ENCODE measurements around the gene TNFAIP8L2. TPM values are rescaled to one million over a fixed set of nuclear protein-coding genes. Genes with fewer than 3 reads are reported as not detected.
A peak's percentile ranks its signal among the peaks of the same experiment; 100 is the strongest.

Gene TNFAIP8L2
- total and polyA plus RNA-seq, 9 donors: 1.5 to 3.0 (median 2.2) TPM

GRCh38 chr1:151133018-151133806 lies 23.2 kb upstream of the TNFAIP8L2 start:
- peaks cover 24% of the 10 kb centered on the region for H3K4me1 ChIP-seq (ENCODE audit: control insufficient read depth, insufficient read depth, low read length)
- DNase-seq: peak; percentile 44
- no peaks in the 10 kb centered on the region for H3K27me3 ChIP-seq (ENCODE audit: control insufficient read depth, insufficient read depth, low read length)
- H3K36me3 ChIP-seq (ENCODE audit: control insufficient read depth, insufficient read depth, low read length): peaks cover 49% of the 10 kb centered on the region
- H3K9me3 ChIP-seq (replicated peaks; ENCODE audit: control insufficient read depth, low read depth, low read length): no peaks in the 10 kb centered on the region
- H3K4me3 ChIP-seq (ENCODE audit: low read length): no peak overlapping the region
- no peak overlapping the region for H3K27ac ChIP-seq (ENCODE audit: low read length)
- WGBS (ENCODE audit: insufficient coverage): 51% methylated on average over 57 of the region's 65 CpGs

GRCh38 chr1:151134396-151134795 lies 22.1 kb upstream of the TNFAIP8L2 start:
- no peaks in the 10 kb centered on the region for H3K27me3 ChIP-seq (ENCODE audit: control insufficient read depth, insufficient read depth, low read length)
- no peak overlapping the region for H3K4me3 ChIP-seq (ENCODE audit: low read length)
- WGBS (ENCODE audit: insufficient coverage): no CpG with 5 or more reads among the region's 3 CpGs
- H3K4me1 ChIP-seq (ENCODE audit: control insufficient read depth, insufficient read depth, low read length): peaks cover 24% of the 10 kb centered on the region
- DNase-seq: no peak
- H3K9me3 ChIP-seq (replicated peaks; ENCODE audit: control insufficient read depth, low read depth, low read length): no peaks in the 10 kb centered on the region
- peaks cover 60% of the 10 kb centered on the region for H3K36me3 ChIP-seq (ENCODE audit: control insufficient read depth, insufficient read depth, low read length)
- no peak overlapping the region for H3K27ac ChIP-seq (ENCODE audit: low read length)

- Histone ChIP-seq H3K27ac (ENCODE audit: low read length) (no peak overlapping the region), H3K27me3 (ENCODE audit: control insufficient read depth, insufficient read depth, low read length) (no peaks in the 10 kb centered on the region), H3K4me1 (ENCODE audit: control insufficient read depth, insufficient read depth, low read length) (peaks cover 24% of the 10 kb centered on the region), H3K9me3 (replicated peaks; ENCODE audit: control insufficient read depth, low read depth, low read length) (no peaks in the 10 kb centered on the region), H3K36me3 (ENCODE audit: control insufficient read depth, insufficient read depth, low read length) (peaks cover 66% of the 10 kb centered on the region), H3K4me3 (ENCODE audit: low read length) (no peak overlapping the region)
- no peak for DNase-seq
- 94% methylated on average over 7 of the region's 7 CpGs for WGBS (ENCODE audit: insufficient coverage)
Measured at GRCh38 chr1:151134991-151135390, 21.5 kb upstream of the TNFAIP8L2 start.

- Histone ChIP-seq H3K27ac (ENCODE audit: low read length) (no peak overlapping the region), H3K9me3 (replicated peaks; ENCODE audit: control insufficient read depth, low read depth, low read length) (no peaks in the 10 kb centered on the region), H3K27me3 (ENCODE audit: control insufficient read depth, insufficient read depth, low read length) (no peaks in the 10 kb centered on the region), H3K4me1 (ENCODE audit: control insufficient read depth, insufficient read depth, low read length) (peaks cover 23% of the 10 kb centered on the region), H3K4me3 (ENCODE audit: low read length) (no peak overlapping the region), H3K36me3 (ENCODE audit: control insufficient read depth, insufficient read depth, low read length) (peaks cover 71% of the 10 kb centered on the region)
- DNase-seq: no peak
- WGBS (ENCODE audit: insufficient coverage): 93% methylated on average over 5 of the region's 12 CpGs
Measured at GRCh38 chr1:151135433-151136385, 20.7 kb upstream of the TNFAIP8L2 start.

- DNase-seq: no peak
- H3K9me3 ChIP-seq (replicated peaks; ENCODE audit: control insufficient read depth, low read depth, low read length): no peaks in the 10 kb centered on the region
- no peak overlapping the region for H3K4me3 ChIP-seq (ENCODE audit: low read length)
- H3K4me1 ChIP-seq (ENCODE audit: control insufficient read depth, insufficient read depth, low read length): peaks cover 13% of the 10 kb centered on the region
- H3K36me3 ChIP-seq (ENCODE audit: control insufficient read depth, insufficient read depth, low read length): peaks cover 84% of the 10 kb centered on the region
- no peak overlapping the region for H3K27ac ChIP-seq (ENCODE audit: low read length)
- no peaks in the 10 kb centered on the region for H3K27me3 ChIP-seq (ENCODE audit: control insufficient read depth, insufficient read depth, low read length)
- WGBS (ENCODE audit: insufficient coverage): 100% methylated on average over 1 of the region's 7 CpGs
Measured at GRCh38 chr1:151137789-151138188, 18.7 kb upstream of the TNFAIP8L2 start.

- Histone ChIP-seq H3K4me1 (ENCODE audit: control insufficient read depth, insufficient read depth, low read length) (peaks cover 44% of the 10 kb centered on the region), H3K27ac (ENCODE audit: low read length) (peak overlapping the region; percentile 95), H3K9me3 (replicated peaks; ENCODE audit: control insufficient read depth, low read depth, low read length) (no peaks in the 10 kb centered on the region), H3K27me3 (ENCODE audit: control insufficient read depth, insufficient read depth, low read length) (no peaks in the 10 kb centered on the region), H3K4me3 (ENCODE audit: low read length) (peak overlapping the region; percentile 8), H3K36me3 (ENCODE audit: control insufficient read depth, insufficient read depth, low read length) (peaks cover 50% of the 10 kb centered on the region)
- WGBS (ENCODE audit: insufficient coverage): 60% methylated on average over 1 of the region's 5 CpGs
- peak; percentile 87 for DNase-seq
Measured at GRCh38 chr1:151142411-151143056, 13.9 kb upstream of the TNFAIP8L2 start.

- WGBS (ENCODE audit: insufficient coverage): 10% methylated on average over 2 of the region's 7 CpGs
- H3K27me3 ChIP-seq (ENCODE audit: control insufficient read depth, insufficient read depth, low read length): no peaks in the 10 kb centered on the region
- H3K4me3 ChIP-seq (ENCODE audit: low read length): no peak overlapping the region
- H3K36me3 ChIP-seq (ENCODE audit: control insufficient read depth, insufficient read depth, low read length): peaks cover 45% of the 10 kb centered on the region
- DNase-seq: peak; percentile 74
- H3K4me1 ChIP-seq (ENCODE audit: control insufficient read depth, insufficient read depth, low read length): peaks cover 47% of the 10 kb centered on the region
- peak overlapping the region; percentile 95 for H3K27ac ChIP-seq (ENCODE audit: low read length)
- no peaks in the 10 kb centered on the region for H3K9me3 ChIP-seq (replicated peaks; ENCODE audit: control insufficient read depth, low read depth, low read length)
Measured at GRCh38 chr1:151143057-151143435, 13.4 kb upstream of the TNFAIP8L2 start.

- Histone ChIP-seq H3K4me1 (ENCODE audit: control insufficient read depth, insufficient read depth, low read length) (peaks cover 47% of the 10 kb centered on the region), H3K4me3 (ENCODE audit: low read length) (peak overlapping the region; percentile 93), H3K27me3 (ENCODE audit: control insufficient read depth, insufficient read depth, low read length) (no peaks in the 10 kb centered on the region), H3K27ac (ENCODE audit: low read length) (peak overlapping the region; percentile 95), H3K9me3 (replicated peaks; ENCODE audit: control insufficient read depth, low read depth, low read length) (no peaks in the 10 kb centered on the region), H3K36me3 (ENCODE audit: control insufficient read depth, insufficient read depth, low read length) (peaks cover 37% of the 10 kb centered on the region)
- no CpG with 5 or more reads among the region's 5 CpGs for WGBS (ENCODE audit: insufficient coverage)
- no peak for DNase-seq
Measured at GRCh38 chr1:151143986-151144385, 12.5 kb upstream of the TNFAIP8L2 start.

GRCh38 chr1:151144474-151145303 lies 11.8 kb upstream of the TNFAIP8L2 start:
- no peaks in the 10 kb centered on the region for H3K9me3 ChIP-seq (replicated peaks; ENCODE audit: control insufficient read depth, low read depth, low read length)
- no peaks in the 10 kb centered on the region for H3K27me3 ChIP-seq (ENCODE audit: control insufficient read depth, insufficient read depth, low read length)
- DNase-seq: peak; percentile 91
- peaks cover 47% of the 10 kb centered on the region for H3K4me1 ChIP-seq (ENCODE audit: control insufficient read depth, insufficient read depth, low read length)
- peaks cover 30% of the 10 kb centered on the region for H3K36me3 ChIP-seq (ENCODE audit: control insufficient read depth, insufficient read depth, low read length)
- 40% methylated on average over 1 of the region's 7 CpGs for WGBS (ENCODE audit: insufficient coverage)
- H3K27ac ChIP-seq (ENCODE audit: low read length): peak overlapping the region; percentile 95
- H3K4me3 ChIP-seq (ENCODE audit: low read length): peak overlapping the region; percentile 93

Data from muscle of leg (tissue), 11 donors.